Frontal cortex (tissue), 4 donors: Measurements from ENCODE around the gene RILPL2. TPM values are rescaled to one million over a fixed set of nuclear protein-coding genes. Genes with fewer than 3 reads are reported as not detected.
"Not testable (repeated sequence)": the region's sequence is repeated elsewhere in the genome, so short reads cannot be mapped to it uniquely, and the experiment has no call there.

ENCODE experiments used
- DNase-seq, 2 donors: peaks; one replicate each; pipeline ENCODE4 v3.0.0; 2012; ENCODE audit warnings: low spot score in 2 of 2
- FAIRE-seq: peaks from 2 replicates; lab custom pipeline; 2012; peaks lifted over from hg19 to GRCh38; lab: Jason Lieb, UNC
- total RNA-seq: library from RNA; depleted of rRNA; stranded (reverse); fragments of >200 nt; gene quantifications from one replicate; pipeline ENCODE4 v1.2.3, GENCODE V29; 2014
- donor health status: control.
- donor health status: control.
- donor health status: control.

Gene RILPL2
- total RNA-seq, 1 donor from 2014 or later, result 0.41 TPM

- no peak for FAIRE-seq
These were observed 48.1 kb downstream of the RILPL2 start for GRCh38 chr12:123388177-123388950.

GRCh38 chr12:123387508-123388176 lies 48.8 kb downstream of the RILPL2 start:
- no peak for FAIRE-seq

More at GRCh38 chr12:123388177-123388950, 48.1 kb downstream of the RILPL2 start:
- peak; percentile 94 for DNase-seq

GRCh38 chr12:123385536-123385935 lies 50.9 kb downstream of the RILPL2 start:
- not testable (repeated sequence) for DNase-seq, FAIRE-seq

More at GRCh38 chr12:123387508-123388176, 48.8 kb downstream of the RILPL2 start:
- DNase-seq, result no peak

- FAIRE-seq (no peak), DNase-seq (no peak)
These were observed 51.5 kb downstream of the RILPL2 start for GRCh38 chr12:123384994-123385376.

- FAIRE-seq, result no peak
- no peak for DNase-seq
These were observed 52.0 kb downstream of the RILPL2 start for GRCh38 chr12:123384318-123384993.

GRCh38 chr12:123382684-123383083 lies 53.8 kb downstream of the RILPL2 start:
- DNase-seq, result no peak
- FAIRE-seq, result no peak

- FAIRE-seq (no peak), DNase-seq (no peak)
These were observed 57.1 kb downstream of the RILPL2 start for GRCh38 chr12:123379391-123379790.

- not testable (repeated sequence) for FAIRE-seq, DNase-seq
These were observed 64.1 kb downstream of the RILPL2 start for GRCh38 chr12:123372415-123372814.

GRCh38 chr12:123371667-123372368 lies 64.7 kb downstream of the RILPL2 start:
- not testable (repeated sequence) for DNase-seq, FAIRE-seq

GRCh38 chr12:123369229-123369628 lies 67.3 kb downstream of the RILPL2 start:
- no peak for DNase-seq
- no peak for FAIRE-seq

- FAIRE-seq, result not testable (repeated sequence)
These were observed 68.1 kb downstream of the RILPL2 start for GRCh38 chr12:123368431-123368830.

GRCh38 chr12:123367511-123367910 lies 69.0 kb downstream of the RILPL2 start:
- no peak for FAIRE-seq

More at GRCh38 chr12:123368431-123368830, 68.1 kb downstream of the RILPL2 start:
- not testable (repeated sequence) for DNase-seq

More at GRCh38 chr12:123367511-123367910, 69.0 kb downstream of the RILPL2 start:
- no peak for DNase-seq

Other genes starting within 250 kb of the RILPL2 start
- gene MPHOSPH9, start 203.5 kb downstream of the RILPL2 start, total RNA-seq, result 96.2 TPM
- gene MTRFR, start 203.2 kb downstream of the RILPL2 start, total RNA-seq, result 20.4 TPM
- gene CDK2AP1, start 164.8 kb downstream of the RILPL2 start, total RNA-seq, result 68.1 TPM
- 43.2 TPM for gene SBNO1, start 71.8 kb downstream of the RILPL2 start, total RNA-seq
- 24.1 TPM for gene KMT5A, start 52.6 kb downstream of the RILPL2 start, total RNA-seq
- 23.2 TPM for gene SNRNP35, start 21.5 kb upstream of the RILPL2 start, total RNA-seq
- 3.7 TPM for gene RILPL1, start 97.0 kb upstream of the RILPL2 start, total RNA-seq
- 296 TPM for gene TMED2, start 147.9 kb upstream of the RILPL2 start, total RNA-seq
- gene DDX55, start 165.4 kb upstream of the RILPL2 start, total RNA-seq, result 17.9 TPM
- 28.1 TPM for gene EIF2B1, start 197.0 kb upstream of the RILPL2 start, total RNA-seq
- gene GTF2H3, start 197.1 kb upstream of the RILPL2 start, total RNA-seq, result 29.3 TPM
- 46.5 TPM for gene TCTN2, start 234.4 kb upstream of the RILPL2 start, total RNA-seq